ENCODE results near the gene ZDBF2. TPM values are rescaled to one million over a fixed set of nuclear protein-coding genes. Genes with fewer than 3 reads are reported as not detected.

Gene ZDBF2
- total RNA-seq, 1 donor = 11.8 TPM

GRCh38 chr2:206232287-206233035 is 42.0 kb upstream of the ZDBF2 start:
- H3K4me3 ChIP-seq (ENCODE audit: low read depth, low read length) = no peak overlapping the region
- peak; percentile 62 for DNase-seq (ENCODE audit: low read depth)
- peak; percentile 25 for TF ChIP-seq CTCF (IDR thresholded peaks at IDR 0.05; ENCODE audit: insufficient read depth, low read length)

- no peak for TF ChIP-seq CTCF (IDR thresholded peaks at IDR 0.05; ENCODE audit: insufficient read depth, low read length)
- H3K4me3 ChIP-seq (ENCODE audit: low read depth, low read length) = no peak overlapping the region
- no peak for DNase-seq (ENCODE audit: low read depth)
Measured at GRCh38 chr2:206239157-206239556, 35.3 kb upstream of the ZDBF2 start.

GRCh38 chr2:206240327-206240726 is 34.1 kb upstream of the ZDBF2 start:
- TF ChIP-seq CTCF (IDR thresholded peaks at IDR 0.05; ENCODE audit: insufficient read depth, low read length) = no peak
- no peak overlapping the region for H3K4me3 ChIP-seq (ENCODE audit: low read depth, low read length)
- no peak for DNase-seq (ENCODE audit: low read depth)

- TF ChIP-seq CTCF (IDR thresholded peaks at IDR 0.05; ENCODE audit: insufficient read depth, low read length) = no peak
- DNase-seq (ENCODE audit: low read depth) = peak; percentile 39
- H3K4me3 ChIP-seq (ENCODE audit: low read depth, low read length) = no peak overlapping the region
Measured at GRCh38 chr2:206241736-206242135, 32.7 kb upstream of the ZDBF2 start.

GRCh38 chr2:206245265-206245672 is 29.2 kb upstream of the ZDBF2 start:
- DNase-seq (ENCODE audit: low read depth) = no peak
- H3K4me3 ChIP-seq (ENCODE audit: low read depth, low read length) = no peak overlapping the region
- no peak for TF ChIP-seq CTCF (IDR thresholded peaks at IDR 0.05; ENCODE audit: insufficient read depth, low read length)

- TF ChIP-seq CTCF (IDR thresholded peaks at IDR 0.05; ENCODE audit: insufficient read depth, low read length) = peak; percentile 20
- DNase-seq (ENCODE audit: low read depth) = peak; percentile 30
- H3K4me3 ChIP-seq (ENCODE audit: low read depth, low read length) = peak overlapping the region; percentile 44
Measured at GRCh38 chr2:206250041-206250897, 24.2 kb upstream of the ZDBF2 start.
